Neural cell (in vitro differentiated cells): ENCODE data around the gene UMODL1. TPM values are rescaled to one million over a fixed set of nuclear protein-coding genes. Genes with fewer than 3 reads are reported as not detected.

Experiments
- H2AFZ ChIP-seq: fragments of 200-600, 300-800 bp; sonication (generic), shearing (Covaris generic); 2 replicates; pipeline ENCODE4 v1.6.0; 2014; ENCODE audit warnings: low read depth, mild to moderate bottlenecking, antibody characterized with exemption, low read length, moderate library complexity
- H3F3A ChIP-seq: fragments of 200-600 bp; shearing (Covaris generic); 2 replicates; pipeline ENCODE4 v1.6.1; 2016; ENCODE audit warnings: mild to moderate bottlenecking, moderate library complexity, mixed read lengths, antibody characterized with exemption, low read length; ENCODE audit not compliant: insufficient read depth, poor library complexity, severe bottlenecking
- H3K27ac ChIP-seq: fragments of 200-600, 300-800 bp; sonication (generic), shearing (Covaris generic); 2 replicates; pipeline ENCODE4 v1.5.1; 2014; ENCODE audit warnings: mild to moderate bottlenecking, low read length, moderate library complexity
- H3K27me3 ChIP-seq: fragments of 300-800, 200-600 bp; sonication (generic), shearing (Covaris generic); 2 replicates; pipeline ENCODE4 v1.6.0; 2014; ENCODE audit warnings: mild to moderate bottlenecking, low read depth, low read length, moderate library complexity; ENCODE audit not compliant: insufficient read depth
- H3K36me3 ChIP-seq: fragments of 300-800, 200-600 bp; sonication (generic), shearing (Covaris generic); 2 replicates; pipeline ENCODE4 v1.5.1; 2014; ENCODE audit warnings: mild to moderate bottlenecking, antibody characterized with exemption, low read length, moderate library complexity; ENCODE audit not compliant: insufficient read depth
- H3K4me2 ChIP-seq: fragments of 300-800, 200-600 bp; sonication (generic), shearing (Covaris generic); 2 replicates; pipeline ENCODE4 v1.6.0; 2014; ENCODE audit warnings: mild to moderate bottlenecking, low read length
- H3K4me3 ChIP-seq: fragments of 300-800, 200-600 bp; sonication (generic), shearing (Covaris generic); 2 replicates; pipeline ENCODE4 v1.5.1; 2014; ENCODE audit warnings: mild to moderate bottlenecking, low read length, moderate library complexity
- H3K79me2 ChIP-seq: fragments of 200-600 bp; shearing (Covaris generic); replicated peaks from 2 replicates; pipeline ENCODE4 v1.6.0; 2014; ENCODE audit warnings: mild to moderate bottlenecking, low read length, moderate library complexity; ENCODE audit not compliant: insufficient read depth
- H3K9ac ChIP-seq: fragments of 300-800, 200-600 bp; sonication (generic), shearing (Covaris generic); 2 replicates; pipeline ENCODE4 v1.6.1; 2016; ENCODE audit warnings: mild to moderate bottlenecking, low read length, mixed read lengths
- H3K9me2 ChIP-seq: fragments of 200-600 bp; shearing (Covaris generic); 2 replicates; pipeline ENCODE4 v1.6.1; 2016; ENCODE audit warnings: mild to moderate bottlenecking, low read length, mixed read lengths; ENCODE audit not compliant: insufficient read depth
- H3K9me3 ChIP-seq: fragments of 200-600, 300-800 bp; sonication (generic), shearing (Covaris generic); 2 replicates; pipeline ENCODE4 v1.6.1; 2016; ENCODE audit warnings: mild to moderate bottlenecking, mixed run types, low read length, moderate library complexity, mixed read lengths
- H4K20me1 ChIP-seq: fragments of 200-600 bp; shearing (Covaris generic); 2 replicates; pipeline ENCODE4 v1.6.1; 2016; ENCODE audit warnings: mild to moderate bottlenecking, mixed run types; ENCODE audit not compliant: insufficient read depth
- CTCF ChIP-seq: fragments of 450-650 bp; IDR thresholded peaks from 2 replicates; pipeline ENCODE4 v1.5.1; 2014; ENCODE audit warnings: antibody characterized with exemption, mild to moderate bottlenecking, moderate library complexity; ENCODE audit not compliant: poor library complexity, severe bottlenecking
- EP300 ChIP-seq: fragments of 450-650 bp; conservative IDR thresholded peaks from 2 replicates; pipeline ENCODE4 v1.6.1; 2014; ENCODE audit warnings: antibody characterized with exemption, mild to moderate bottlenecking, moderate library complexity; ENCODE audit not compliant: poor library complexity, severe bottlenecking
- EZH2 ChIP-seq: fragments of 200-600, 300-800 bp; shearing (Covaris generic), sonication (generic); IDR thresholded peaks from 2 replicates; pipeline ENCODE4 v1.6.1; 2014; ENCODE audit warnings: antibody characterized with exemption, low read length, borderline replicate concordance, mild to moderate bottlenecking; ENCODE audit not compliant: insufficient read depth, poor library complexity, severe bottlenecking
- MXI1 ChIP-seq: fragments of 450-650 bp; conservative IDR thresholded peaks from 2 replicates; pipeline ENCODE4 v1.6.1; 2014; ENCODE audit warnings: antibody characterized with exemption, mild to moderate bottlenecking; ENCODE audit not compliant: poor library complexity, severe bottlenecking
- POLR2AphosphoS5 ChIP-seq: IDR thresholded peaks from 2 replicates; pipeline ENCODE4 v1.6.1; 2012
- RAD21 ChIP-seq: fragments of 450-650 bp; conservative IDR thresholded peaks from 2 replicates; pipeline ENCODE4 v1.6.1; 2014; ENCODE audit warnings: antibody characterized with exemption, mild to moderate bottlenecking, moderate library complexity
- REST ChIP-seq: IDR thresholded peaks from 2 replicates; pipeline ENCODE4 v1.6.1; 2012; ENCODE audit warnings: borderline replicate concordance
- SMC3 ChIP-seq: fragments of 450-650 bp; conservative IDR thresholded peaks from 2 replicates; pipeline ENCODE4 v1.6.1; 2014; ENCODE audit warnings: antibody characterized with exemption, mild to moderate bottlenecking, moderate library complexity; ENCODE audit not compliant: poor library complexity
- TAF1 ChIP-seq: IDR thresholded peaks from 2 replicates; pipeline ENCODE4 v1.6.1; 2012; ENCODE audit warnings: low read depth
- polyA plus RNA-seq: library from polyadenylated mRNA; depleted of rRNA; stranded (reverse); fragments of >200 nt; gene quantifications from 2 replicates; pipeline ENCODE4 v1.2.3, GENCODE V29; 2014

The UMODL1 gene
- polyA plus RNA-seq, 1 donor from 2014 or later: 0.11 TPM

DNA sequence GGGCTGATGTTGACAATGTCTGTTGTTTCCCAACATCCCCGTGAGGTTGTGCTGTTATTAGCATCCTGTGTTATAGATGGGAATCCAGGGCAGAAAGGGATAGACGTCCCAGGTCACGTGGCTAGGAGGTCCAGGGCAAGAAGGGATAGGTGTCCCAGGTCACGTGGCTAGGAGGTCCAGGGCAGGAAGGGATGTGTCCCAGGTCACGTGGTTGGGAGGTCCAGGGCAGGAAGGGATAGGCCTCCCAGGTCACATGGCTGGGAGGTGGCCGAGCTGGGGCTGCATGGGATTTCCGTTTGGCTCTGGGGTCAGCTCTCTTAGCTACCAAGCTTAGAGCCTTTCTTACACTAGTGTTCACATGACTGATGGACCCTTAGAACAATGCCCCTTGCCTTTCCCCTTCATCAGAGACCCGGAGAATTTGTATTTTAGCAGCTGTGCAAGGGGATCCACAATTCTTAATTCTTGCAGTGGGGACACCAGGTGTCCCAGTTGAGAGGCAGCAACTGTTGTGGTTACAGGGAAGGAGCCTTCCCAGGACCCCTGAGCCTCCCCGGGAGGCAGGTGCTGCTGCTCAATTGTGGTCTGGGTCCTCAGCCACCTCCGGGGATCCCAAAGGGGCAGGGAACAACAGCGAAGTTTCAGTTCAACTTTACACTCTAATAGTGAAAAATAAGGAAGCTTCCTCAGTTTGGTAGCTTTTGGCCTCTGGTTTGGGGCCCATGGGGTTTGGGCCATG, 69.2 kb downstream of the UMODL1 start:
- no peak overlapping the region for H2AFZ ChIP-seq
- no peak overlapping the region for H3K27ac ChIP-seq
- no peaks in the 10 kb centered on the region for H3K9me2 ChIP-seq
- no peaks in the 10 kb centered on the region for H3K27me3 ChIP-seq
- H3K4me3 ChIP-seq: no peak overlapping the region
- TF ChIP-seq CTCF: no peak
- no peak for TF ChIP-seq MXI1
- no peak overlapping the region for H3K9ac ChIP-seq
- H3K9me3 ChIP-seq: no peaks in the 10 kb centered on the region
- no peaks in the 10 kb centered on the region for H3K36me3 ChIP-seq
- H3K4me2 ChIP-seq: no peak overlapping the region
- no peaks in the 10 kb centered on the region for H3F3A ChIP-seq
- H4K20me1 ChIP-seq: no peaks in the 10 kb centered on the region
- no peaks in the 10 kb centered on the region for H3K79me2 ChIP-seq

DNA sequence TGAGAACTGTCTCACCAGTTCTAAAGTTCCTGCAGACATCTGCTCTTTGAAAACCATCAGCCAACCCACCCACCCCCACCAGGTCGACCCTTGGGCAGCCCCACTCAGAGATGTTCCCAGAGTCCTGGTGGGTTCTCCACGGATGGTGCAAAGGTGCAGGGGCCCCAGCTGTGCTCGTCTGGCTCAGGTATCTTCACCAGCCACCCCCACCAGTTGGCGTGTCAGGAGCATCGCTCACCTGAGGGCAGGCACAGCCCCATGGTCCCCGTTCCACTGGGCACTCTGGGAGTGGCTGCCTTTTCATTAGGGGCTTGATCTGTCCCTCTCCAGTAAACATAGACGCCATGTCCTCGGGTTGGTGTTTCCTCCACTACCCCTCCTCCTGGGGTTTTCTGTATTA, 70.5 kb downstream of the UMODL1 start:
- Histone ChIP-seq H3K27ac (no peak overlapping the region), H3K36me3 (no peaks in the 10 kb centered on the region), H2AFZ (no peak overlapping the region), H3K9ac (no peak overlapping the region), H3K9me2 (no peaks in the 10 kb centered on the region), H4K20me1 (no peaks in the 10 kb centered on the region), H3K4me2 (no peak overlapping the region), H3K9me3 (no peaks in the 10 kb centered on the region), H3F3A (no peaks in the 10 kb centered on the region), H3K79me2 (no peaks in the 10 kb centered on the region), H3K4me3 (no peak overlapping the region), H3K27me3 (no peaks in the 10 kb centered on the region)
- TF ChIP-seq EZH2: no peak
- TF ChIP-seq MXI1: no peak
- TF ChIP-seq EP300: no peak
- no peak for TF ChIP-seq RAD21
- no peak for TF ChIP-seq REST

DNA sequence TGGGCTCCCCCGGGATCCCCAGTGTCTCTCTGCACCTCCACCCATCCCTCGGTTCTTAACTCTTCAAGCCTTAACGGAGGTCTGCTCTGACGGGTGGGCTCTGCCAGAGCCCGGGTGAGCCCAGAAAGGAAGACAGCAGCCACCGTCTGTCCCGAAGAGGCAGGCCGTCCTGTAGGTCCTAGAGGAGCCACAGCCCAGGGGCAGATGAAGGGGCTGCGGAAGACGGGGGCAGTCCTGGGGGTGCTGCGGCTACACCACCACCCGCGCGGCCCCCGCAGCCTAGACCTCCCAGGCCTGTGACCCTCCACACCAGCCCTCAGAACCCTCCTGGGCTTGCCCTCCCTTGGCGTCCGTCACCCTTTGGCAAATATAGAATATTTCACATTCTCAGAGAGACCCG, 71.0 kb downstream of the UMODL1 start:
- no peak overlapping the region for H3K9ac ChIP-seq
- no peaks in the 10 kb centered on the region for H3K27me3 ChIP-seq
- H4K20me1 ChIP-seq: no peaks in the 10 kb centered on the region
- no peaks in the 10 kb centered on the region for H3K9me3 ChIP-seq
- no peak overlapping the region for H3K4me3 ChIP-seq
- no peaks in the 10 kb centered on the region for H3K9me2 ChIP-seq
- no peak overlapping the region for H3K4me2 ChIP-seq
- H3K79me2 ChIP-seq: no peaks in the 10 kb centered on the region
- H3F3A ChIP-seq: no peaks in the 10 kb centered on the region
- H3K27ac ChIP-seq: no peak overlapping the region
- H3K36me3 ChIP-seq: no peaks in the 10 kb centered on the region
- H2AFZ ChIP-seq: no peak overlapping the region
- TF ChIP-seq SMC3: no peak
- no peak for TF ChIP-seq EZH2
- TF ChIP-seq POLR2AphosphoS5: no peak
- no peak for TF ChIP-seq TAF1
- no peak for TF ChIP-seq REST
- TF ChIP-seq MXI1: no peak
- no peak for TF ChIP-seq RAD21
- no peak for TF ChIP-seq CTCF
